DND-41 (cell line): Measurements from ENCODE around the gene TCF20.
A peak's percentile ranks its signal among the peaks of the same experiment; 100 is the strongest.

Experiments
- ATAC-seq: fragments of 200-7000 bp; cut with Tn5 transposase; 3 replicates; pipeline ENCODE4 v1.9.1; 2021; ENCODE audit warnings: low read depth; ENCODE audit not compliant: insufficient read depth
- DNase-seq: peaks from one replicate; pipeline ENCODE4 v3.0.0-alpha.2; 2020
- H2AFZ ChIP-seq: 2 replicates; pipeline ENCODE4 v1.6.0; 2012; ENCODE audit warnings: low read depth, low read length
- H3K27ac ChIP-seq: 2 replicates; pipeline ENCODE4 v1.5.1; 2012; ENCODE audit warnings: low read length, inconsistent platforms
- H3K27me3 ChIP-seq: fragments of 200-600 bp; sonication (generic); 2 replicates; pipeline ENCODE4 v1.6.0; 2012; ENCODE audit warnings: low read length, mild to moderate bottlenecking, inconsistent platforms; ENCODE audit not compliant: insufficient read depth, poor library complexity
- H3K36me3 ChIP-seq: 2 replicates; pipeline ENCODE4 v1.5.1; 2012; ENCODE audit warnings: low read length, inconsistent platforms; ENCODE audit not compliant: insufficient read depth
- H3K4me1 ChIP-seq: 2 replicates; pipeline ENCODE4 v1.5.1; 2012; ENCODE audit warnings: mild to moderate bottlenecking, low read length; ENCODE audit not compliant: insufficient read depth
- H3K4me2 ChIP-seq: 2 replicates; pipeline ENCODE4 v1.6.0; 2012; ENCODE audit warnings: mild to moderate bottlenecking, moderate library complexity, low read length, inconsistent platforms; ENCODE audit not compliant: insufficient read depth
- H3K4me3 ChIP-seq, 2 experiments: fragments of 200-600 bp in 1 of 2; shearing (Covaris generic) in 1 of 2; 2 replicates each; pipeline ENCODE4 v1.5.1; 2012 to 2016; ENCODE audit warnings: inconsistent platforms in 2 of 2, low read length in 2 of 2, mild to moderate bottlenecking in 2 of 2, low read depth in 1 of 2, moderate library complexity in 1 of 2
- H3K79me2 ChIP-seq: 2 replicates; pipeline ENCODE4 v1.6.0; 2012; ENCODE audit warnings: low read length, inconsistent platforms; ENCODE audit not compliant: insufficient read depth
- H3K9ac ChIP-seq: 2 replicates; pipeline ENCODE4 v1.6.0; 2012; ENCODE audit warnings: low read depth, mild to moderate bottlenecking, inconsistent platforms, low read length, moderate library complexity
- H3K9me3 ChIP-seq: 2 replicates; pipeline ENCODE4 v1.5.1; 2012; ENCODE audit warnings: low read length, moderate library complexity, mild to moderate bottlenecking, inconsistent platforms; ENCODE audit not compliant: insufficient read depth, severe bottlenecking
- H4K20me1 ChIP-seq: 2 replicates; pipeline ENCODE4 v1.6.0; 2012; ENCODE audit warnings: low read length; ENCODE audit not compliant: insufficient read depth
- EZH2 ChIP-seq: IDR thresholded peaks from 3 replicates; pipeline ENCODE4 v1.6.1; 2012; ENCODE audit warnings: borderline replicate concordance, low read depth, mild to moderate bottlenecking, moderate library complexity, low read length, inconsistent platforms; ENCODE audit not compliant: severe bottlenecking
- TF ChIP-seq, protein P1 (sequence below): IDR thresholded peaks from 2 replicates; pipeline ENCODE4 v1.5.1; 2012; ENCODE audit warnings: borderline replicate concordance, low read length, moderate library complexity, mild to moderate bottlenecking; ENCODE audit not compliant: poor library complexity, severe bottlenecking; ENCODE audit errors: extremely low read depth

TCF20 gene

DNA sequence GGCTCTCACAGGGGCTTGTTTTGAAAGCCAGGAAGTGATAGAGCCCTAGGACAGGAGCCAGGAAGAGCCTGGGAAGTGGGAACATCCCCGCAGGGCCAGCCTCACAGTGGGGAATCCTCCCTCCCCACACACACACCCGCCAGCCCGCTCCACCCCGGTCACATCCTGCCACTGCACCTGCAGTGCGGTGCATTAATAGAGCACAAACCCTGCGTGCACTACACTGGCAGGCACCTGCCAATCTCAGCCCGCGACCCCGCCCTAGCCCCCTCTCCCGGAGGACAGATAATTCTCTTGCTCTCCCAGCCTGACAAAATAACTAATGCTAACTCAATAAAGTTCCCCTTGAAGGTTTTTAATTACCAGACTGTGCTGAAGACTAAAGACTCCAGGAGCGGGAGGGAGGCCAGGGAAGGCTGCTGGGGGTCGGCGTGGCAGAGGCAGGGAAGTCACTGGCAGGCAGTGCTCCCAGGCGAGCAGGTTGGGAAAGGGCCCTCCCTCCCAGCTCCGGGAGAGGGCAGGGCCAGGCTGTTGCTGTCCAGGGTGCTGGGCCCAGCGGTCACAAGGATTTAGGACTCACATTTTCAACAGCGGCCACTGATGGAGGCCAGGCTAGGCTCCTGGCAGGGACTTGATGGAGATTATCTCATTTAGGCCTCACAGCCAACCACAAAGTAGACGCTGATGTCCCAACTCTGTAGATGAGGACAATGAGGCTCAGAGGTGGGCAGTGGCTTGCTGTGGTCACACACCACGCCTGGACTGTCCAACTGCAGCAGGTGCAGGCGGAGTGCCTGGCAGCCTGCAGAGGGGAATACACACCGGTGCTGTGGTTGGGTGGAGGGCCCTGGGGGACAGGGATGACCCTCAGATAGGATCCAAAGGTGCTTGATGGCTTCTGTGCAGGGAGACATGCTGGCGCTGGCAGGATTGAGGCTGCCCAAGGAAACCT is 23.9 kb upstream of the TCF20 start:
- Histone ChIP-seq H3K36me3 (0 out of 2 replicates have a peak, but pooled peaks cover 4% of the 10 kb centered on the region), H4K20me1 (peaks cover 77% of the 10 kb centered on the region), H3K27ac (no peak overlapping the region), H3K27me3 (no peaks in the 10 kb centered on the region), H3K9me3 (no peaks in the 10 kb centered on the region), H2AFZ (no peak overlapping the region), H3K9ac (no peak overlapping the region), H3K4me2 (no peak overlapping the region), H3K79me2 (0 out of 2 replicates have a peak, but pooled peaks cover 3% of the 10 kb centered on the region), H3K4me1 (peaks cover under 1% of the 10 kb centered on the region; the same call in 1 of the 2 replicates), H3K4me3 (no peak overlapping the region)
- DNase-seq (peak; percentile 57), ATAC-seq (peak; percentile 71)
- TF ChIP-seq, protein P1, sequence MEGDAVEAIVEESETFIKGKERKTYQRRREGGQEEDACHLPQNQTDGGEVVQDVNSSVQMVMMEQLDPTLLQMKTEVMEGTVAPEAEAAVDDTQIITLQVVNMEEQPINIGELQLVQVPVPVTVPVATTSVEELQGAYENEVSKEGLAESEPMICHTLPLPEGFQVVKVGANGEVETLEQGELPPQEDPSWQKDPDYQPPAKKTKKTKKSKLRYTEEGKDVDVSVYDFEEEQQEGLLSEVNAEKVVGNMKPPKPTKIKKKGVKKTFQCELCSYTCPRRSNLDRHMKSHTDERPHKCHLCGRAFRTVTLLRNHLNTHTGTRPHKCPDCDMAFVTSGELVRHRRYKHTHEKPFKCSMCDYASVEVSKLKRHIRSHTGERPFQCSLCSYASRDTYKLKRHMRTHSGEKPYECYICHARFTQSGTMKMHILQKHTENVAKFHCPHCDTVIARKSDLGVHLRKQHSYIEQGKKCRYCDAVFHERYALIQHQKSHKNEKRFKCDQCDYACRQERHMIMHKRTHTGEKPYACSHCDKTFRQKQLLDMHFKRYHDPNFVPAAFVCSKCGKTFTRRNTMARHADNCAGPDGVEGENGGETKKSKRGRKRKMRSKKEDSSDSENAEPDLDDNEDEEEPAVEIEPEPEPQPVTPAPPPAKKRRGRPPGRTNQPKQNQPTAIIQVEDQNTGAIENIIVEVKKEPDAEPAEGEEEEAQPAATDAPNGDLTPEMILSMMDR: no peak
- no peak for TF ChIP-seq EZH2

DNA sequence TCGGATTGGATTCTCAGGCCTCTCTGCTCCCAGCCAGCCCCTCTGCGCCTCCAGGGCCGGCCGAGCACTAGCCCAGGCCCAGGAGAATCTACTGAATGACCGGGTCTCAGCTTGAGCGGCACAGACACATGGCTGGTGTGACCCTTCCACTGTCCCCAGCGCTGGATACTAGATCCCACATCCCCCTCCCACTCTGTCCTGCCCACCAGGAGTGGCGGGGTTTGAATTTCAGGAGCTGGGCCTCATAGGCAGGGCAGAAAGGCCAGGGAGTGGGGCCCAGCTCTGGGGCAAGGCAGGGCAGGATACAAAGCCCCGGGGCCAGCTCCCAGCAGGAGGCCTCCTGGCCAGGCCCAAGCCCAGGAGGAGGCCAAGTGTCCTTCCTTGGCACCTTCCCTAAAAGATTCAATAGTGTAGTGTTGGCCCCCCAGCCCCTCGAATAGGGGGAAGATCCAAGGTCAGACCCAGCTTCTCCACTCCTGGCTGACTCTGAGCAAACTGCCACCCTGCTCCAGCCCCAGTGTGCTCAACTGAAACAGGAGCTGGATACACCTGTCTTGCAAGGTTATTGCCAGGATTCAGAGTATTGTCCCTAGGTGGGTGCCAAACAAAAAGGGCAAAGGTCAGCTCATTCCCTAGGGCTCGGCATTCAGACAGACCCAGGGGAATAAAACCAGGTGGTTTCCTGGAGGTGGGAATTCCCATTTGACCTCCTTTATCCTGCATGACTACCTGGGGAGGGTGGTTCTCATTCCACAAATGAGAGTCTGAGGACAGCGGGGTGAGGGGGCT is 22.5 kb upstream of the TCF20 start:
- Histone ChIP-seq H3K79me2 (peaks cover 7% of the 10 kb centered on the region; the same call in 1 of the 2 replicates), H3K4me1 (peaks cover under 1% of the 10 kb centered on the region; the same call in 1 of the 2 replicates), H3K4me2 (no peak overlapping the region), H3K27ac (no peak overlapping the region), H3K36me3 (0 out of 2 replicates have a peak, but pooled peaks cover 4% of the 10 kb centered on the region), H3K27me3 (no peaks in the 10 kb centered on the region), H3K4me3 (no peak overlapping the region), H3K9me3 (no peaks in the 10 kb centered on the region), H3K9ac (no peak overlapping the region), H4K20me1 (peaks cover 70% of the 10 kb centered on the region), H2AFZ (no peak overlapping the region)
- DNase-seq: no peak
- ATAC-seq: no peak
- TF ChIP-seq EZH2: no peak
- TF ChIP-seq, protein P1: no peak

DNA sequence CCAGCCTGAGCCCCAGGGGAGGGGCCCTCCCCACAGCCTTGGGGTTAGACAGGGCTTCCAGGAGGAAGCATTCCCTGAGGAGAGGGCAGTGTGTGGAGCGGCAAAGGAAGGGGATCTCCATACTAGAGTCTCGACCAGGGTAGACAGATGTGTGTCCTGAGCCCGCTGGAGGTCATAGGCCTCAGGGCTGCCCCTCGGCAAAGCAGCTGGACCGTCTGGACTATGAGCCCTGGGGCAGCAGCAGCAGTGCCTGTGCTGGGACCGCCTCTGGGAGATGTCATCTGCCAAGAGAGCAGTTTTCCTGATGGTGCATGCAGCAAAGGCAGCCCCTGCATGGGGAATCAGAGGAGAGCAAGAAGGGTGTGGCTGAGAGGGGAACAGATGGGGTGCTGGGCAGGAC is 20.8 kb upstream of the TCF20 start:
- no peak overlapping the region for H3K4me3 ChIP-seq
- ATAC-seq (no peak), DNase-seq (no peak)

More for the DNA sequence above, 20.8 kb upstream of the TCF20 start:
- Histone ChIP-seq H3K36me3 (0 out of 2 replicates have a peak, but pooled peaks cover 4% of the 10 kb centered on the region), H2AFZ (no peak overlapping the region), H4K20me1 (peaks cover 68% of the 10 kb centered on the region), H3K4me1 (peaks cover 17% of the 10 kb centered on the region), H3K27me3 (no peaks in the 10 kb centered on the region), H3K9me3 (no peaks in the 10 kb centered on the region), H3K9ac (no peak overlapping the region), H3K79me2 (peaks cover 14% of the 10 kb centered on the region; the same call in 1 of the 2 replicates), H3K4me2 (no peak overlapping the region), H3K27ac (no peak overlapping the region)
- TF ChIP-seq EZH2: no peak
- TF ChIP-seq, protein P1: no peak
